Keratinocyte (primary cell): ENCODE measurements around the gene C1orf167. TPM values are rescaled to one million over a fixed set of nuclear protein-coding genes. Genes with fewer than 3 reads are reported as not detected.

Source experiments
- DNase-seq: peaks from one replicate; pipeline ENCODE4 v3.0.0-alpha.2; 2011; ENCODE audit warnings: low read depth, missing footprints, low spot score
- FAIRE-seq: peaks from 2 replicates; lab custom pipeline; 2011; peaks lifted over from hg19 to GRCh38; lab: Jason Lieb, UNC
- H2AFZ ChIP-seq: 2 replicates; pipeline ENCODE4 v1.6.0; 2012; ENCODE audit warnings: low read length, control low read depth, inconsistent platforms; ENCODE audit not compliant: control insufficient read depth
- H3K27ac ChIP-seq: 2 replicates; pipeline ENCODE4 v1.5.1; 2011; ENCODE audit warnings: low read length; ENCODE audit not compliant: control insufficient read depth, insufficient read depth
- H3K27me3 ChIP-seq: 3 replicates; pipeline ENCODE4 v1.6.0; 2011; ENCODE audit warnings: low read length; ENCODE audit not compliant: control insufficient read depth, insufficient read depth; ENCODE audit errors: extremely low read depth
- H3K36me3 ChIP-seq, 2 experiments: 2 replicates in 1 of 2; 3 replicates in 1 of 2; pipeline ENCODE4 v1.5.1; 2011; ENCODE audit warnings: low read length in 2 of 2, mild to moderate bottlenecking in 1 of 2; ENCODE audit not compliant: control insufficient read depth in 2 of 2, insufficient read depth in 2 of 2; ENCODE audit errors: extremely low read depth in 1 of 2
- H3K4me1 ChIP-seq: 3 replicates; pipeline ENCODE4 v1.5.1; 2011; ENCODE audit warnings: low read length; ENCODE audit not compliant: control insufficient read depth, insufficient read depth; ENCODE audit errors: extremely low read depth
- H3K4me2 ChIP-seq: 3 replicates; pipeline ENCODE4 v1.6.0; 2011; ENCODE audit warnings: low read depth, low read length; ENCODE audit not compliant: control insufficient read depth, insufficient read depth; ENCODE audit errors: extremely low read depth
- H3K4me3 ChIP-seq, 3 experiments: fragments of 200-600 bp in 1 of 3; sonication (generic) in 1 of 3; 2 replicates in 2 of 3; 3 replicates in 1 of 3; pipeline ENCODE4 v1.5.1; 2011 to 2016; ENCODE audit warnings: low read length in 3 of 3, mild to moderate bottlenecking in 3 of 3, control low read depth in 2 of 3, inconsistent platforms in 1 of 3, low read depth in 1 of 3, mixed read lengths in 1 of 3, mixed run types in 1 of 3, moderate library complexity in 1 of 3; ENCODE audit not compliant: control insufficient read depth in 2 of 3, insufficient read depth in 2 of 3; ENCODE audit errors: extremely low read depth in 1 of 3
- H3K79me2 ChIP-seq: 2 replicates; pipeline ENCODE4 v1.6.0; 2012; ENCODE audit warnings: low read length; ENCODE audit not compliant: control insufficient read depth, insufficient read depth
- H3K9ac ChIP-seq: 3 replicates; pipeline ENCODE4 v1.6.0; 2011; ENCODE audit warnings: low read length; ENCODE audit not compliant: control insufficient read depth, insufficient read depth; ENCODE audit errors: extremely low read depth
- H3K9me1 ChIP-seq: 3 replicates; pipeline ENCODE4 v1.6.0; 2011; ENCODE audit warnings: low read length; ENCODE audit not compliant: control insufficient read depth, insufficient read depth; ENCODE audit errors: extremely low read depth
- H3K9me3 ChIP-seq: 2 replicates; pipeline ENCODE4 v1.5.1; 2012; ENCODE audit warnings: low read depth, low read length; ENCODE audit not compliant: control insufficient read depth
- H4K20me1 ChIP-seq: 3 replicates; pipeline ENCODE4 v1.6.0; 2011; ENCODE audit warnings: low read length; ENCODE audit not compliant: control insufficient read depth, insufficient read depth; ENCODE audit errors: extremely low read depth
- CTCF ChIP-seq, 3 experiments: IDR thresholded peaks in 1 of 3; conservative IDR thresholded peaks in 1 of 3; optimal IDR thresholded peaks in 1 of 3; 2 replicates in 2 of 3; 3 replicates in 1 of 3; pipeline versions ENCODE3 to v1.5.1; 2011; ENCODE audit warnings: low read length in 3 of 3, mild to moderate bottlenecking in 3 of 3, moderate library complexity in 2 of 3, control low read depth in 1 of 3, inconsistent platforms in 1 of 3; ENCODE audit not compliant: insufficient read depth in 2 of 3; ENCODE audit errors: extremely low read depth in 1 of 3
- EZH2 ChIP-seq: IDR thresholded peaks from one replicate; pipeline ENCODE4 v1.6.1; 2012; ENCODE audit warnings: inconsistent platforms, mild to moderate bottlenecking, low read length, moderate library complexity
- dilution Hi-C: fragments of 300-500 bp; cut with MboI; formaldehyde crosslinking; loops from one replicate; pipeline ENCODE4 v1.7.0; 2020; ENCODE audit warnings: low sequenced_read_pairs; ENCODE audit not compliant: extremely low pct_ligation_motif_present
- polyA minus RNA-seq, 3 experiments: library from RNA; depleted of rRNA, polyadenylated mRNA; stranded (reverse); fragments of >200 nt; gene quantifications; 1 replicate in 1 of 3; 2 replicates in 1 of 3; 3 replicates in 1 of 3; pipeline ENCODE4 v1.2.3, GENCODE V29; 2011
- polyA plus RNA-seq, 5 experiments: library from polyadenylated mRNA; depleted of rRNA in 3 of 5; stranded (reverse) in 3 of 5; stranded (forward) in 1 of 5; unstranded in 1 of 5; fragments of >200 nt; gene quantifications; 1 replicate in 1 of 5; 2 replicates in 3 of 5; 3 replicates in 1 of 5; pipeline versions ENCODE4 v1.2.1 to v1.2.3, GENCODE V29; 2011 to 2012; ENCODE audit warnings: missing spikeins in 2 of 5, low read depth in 1 of 5, low replicate concordance in 1 of 5

The C1orf167 gene
- polyA plus RNA-seq (not detected in 3 replicates), polyA minus RNA-seq (not detected in 3 replicates)
- polyA plus RNA-seq (2011; ENCODE audit: low read depth): not detected
- not detected in 2 replicates for polyA plus RNA-seq (2011; cell fraction: cytosol; rRNA removed)
- not detected in 2 replicates for polyA plus RNA-seq (2011; cell fraction: nucleus; rRNA removed)
- 0.62 TPM in 1 of 2 replicates, not detected in the other for polyA plus RNA-seq (2012; ENCODE audit: low replicate concordance)
- not detected for polyA minus RNA-seq (2011; cell fraction: cytosol; rRNA and poly(A)+ RNA removed)
- polyA minus RNA-seq (2011; cell fraction: nucleus; rRNA and poly(A)+ RNA removed): not detected in 2 replicates

- H3K4me3 ChIP-seq: no peak within 1 kb of the TSS
- DNase-seq (no peak), FAIRE-seq (no peak)
- TF ChIP-seq CTCF (optimal IDR thresholded peaks at IDR 0.05 in 1 of 3, IDR thresholded peaks at IDR 0.05 in 1 of 3, conservative IDR thresholded peaks at IDR 0.05 in 1 of 3; ENCODE audit: extremely low read depth in 1 of 3, insufficient read depth in 2 of 3, low read length in 3 of 3) (no peak), EZH2 (no peak)
- no peaks in the 10 kb centered on the region for H3K9me3 ChIP-seq
- H3K27ac ChIP-seq: no peak within 1 kb of the TSS
- no peaks in the 10 kb centered on the region for H3K4me1 ChIP-seq
- dilution Hi-C loops: no loop called here
- H4K20me1 ChIP-seq: no peaks in the 10 kb centered on the region
- H3K9ac ChIP-seq: no peak within 1 kb of the TSS
- no peak within 1 kb of the TSS for H3K4me2 ChIP-seq
- no peak within 1 kb of the TSS for H2AFZ ChIP-seq
- peaks cover 9% of the 10 kb centered on the region for H3K27me3 ChIP-seq
- no peaks in the 10 kb centered on the region for H3K79me2 ChIP-seq
- H3K36me3 ChIP-seq: no peaks in the 10 kb centered on the region
- H3K9me1 ChIP-seq: no peaks in the 10 kb centered on the region
Measured at GRCh38 chr1:11761988-11762406, at the start of gene C1orf167. C1orf167 (plus strand) TSS chr1:11762193; CDS start chr1:11764401, 2,208 bp downstream.

- Histone ChIP-seq H3K9me1 (no peaks in the 10 kb centered on the region), H3K79me2 (no peaks in the 10 kb centered on the region), H3K4me3 (no peak overlapping the region), H4K20me1 (no peaks in the 10 kb centered on the region), H3K9ac (no peak overlapping the region), H3K27me3 (peaks cover 34% of the 10 kb centered on the region), H3K4me2 (no peak overlapping the region), H3K27ac (no peak overlapping the region), H3K9me3 (no peaks in the 10 kb centered on the region), H2AFZ (no peak overlapping the region), H3K4me1 (no peaks in the 10 kb centered on the region), H3K36me3 (no peaks in the 10 kb centered on the region)
- no peak for TF ChIP-seq CTCF (optimal IDR thresholded peaks at IDR 0.05 in 1 of 3, IDR thresholded peaks at IDR 0.05 in 1 of 3, conservative IDR thresholded peaks at IDR 0.05 in 1 of 3; ENCODE audit: extremely low read depth in 1 of 3, insufficient read depth in 2 of 3, low read length in 3 of 3)
- TF ChIP-seq EZH2: no peak
- dilution Hi-C loops: no loop called here
- DNase-seq (no peak), FAIRE-seq (no peak)
Measured at GRCh38 chr1:11712285-11712684, 49.7 kb upstream of the C1orf167 start.
